GM18870 (cell line): ENCODE measurements around the gene TMEM38B.

Experiments
- ATAC-seq: cut with Tn5 transposase; IDR thresholded peaks from one replicate; pipeline ENCODE4 v1.9.1; 2021; ENCODE audit warnings: moderate library complexity; ENCODE audit not compliant: unreplicated experiment

Gene TMEM38B

GRCh38 chr9:105694190-105694847, at the start of gene TMEM38B:
Gene TMEM38B, plus strand, starts transcription at chr9:105694541. Its CDS starts 120 bp downstream, at chr9:105694661.
- peak; percentile 37 for ATAC-seq

GRCh38 chr9:105646879-105647594, 47.3 kb upstream of the TMEM38B start:
- no peak for ATAC-seq

GRCh38 chr9:105647595-105648349, 46.6 kb upstream of the TMEM38B start:
- no peak for ATAC-seq

- ATAC-seq = no peak
Observed at GRCh38 chr9:105651806-105652205, 42.5 kb upstream of the TMEM38B start.

- no peak for ATAC-seq
Observed at GRCh38 chr9:105656131-105656921, 38.0 kb upstream of the TMEM38B start.

- no peak for ATAC-seq
Observed at GRCh38 chr9:105658351-105658750, 36.0 kb upstream of the TMEM38B start.

GRCh38 chr9:105661011-105661410, 33.3 kb upstream of the TMEM38B start:
- ATAC-seq = no peak

- peak; percentile 78 for ATAC-seq
Observed at GRCh38 chr9:105662184-105663104, 31.9 kb upstream of the TMEM38B start, which contains the start of gene TAL2. Gene TAL2, plus strand, starts transcription at chr9:105662457. Its CDS starts 40 bp downstream, at chr9:105662497.

- no peak for ATAC-seq
Observed at GRCh38 chr9:105663914-105664313, 30.4 kb upstream of the TMEM38B start.

- no peak for ATAC-seq
Observed at GRCh38 chr9:105667867-105668266, 26.5 kb upstream of the TMEM38B start.

- no peak for ATAC-seq
Observed at GRCh38 chr9:105670315-105670714, 24.0 kb upstream of the TMEM38B start.

- ATAC-seq = no peak
Observed at GRCh38 chr9:105670775-105671174, 23.6 kb upstream of the TMEM38B start.

GRCh38 chr9:105672711-105673234, 21.6 kb upstream of the TMEM38B start:
- peak; percentile 74 for ATAC-seq

- no peak for ATAC-seq
Observed at GRCh38 chr9:105673850-105674387, 20.4 kb upstream of the TMEM38B start.

GRCh38 chr9:105676351-105676923, 17.9 kb upstream of the TMEM38B start:
- ATAC-seq = no peak

GRCh38 chr9:105678163-105678562, 16.2 kb upstream of the TMEM38B start:
- ATAC-seq = no peak

- ATAC-seq = no peak
Observed at GRCh38 chr9:105678781-105679180, 15.6 kb upstream of the TMEM38B start.

GRCh38 chr9:105679257-105680022, 14.9 kb upstream of the TMEM38B start:
- no peak for ATAC-seq
